Activated gamma-delta T cell treated with anti-CD3 and anti-CD28 coated beads, Interleukin-2, amount 50 U/mL, for 16 hours (primary cell): ENCODE results near the gene ADGRA3.
"Not testable (repeated sequence)": the region's sequence is repeated elsewhere in the genome, so short reads cannot be mapped to it uniquely, and the experiment has no call there.

ENCODE experiments used
- DNase-seq: peaks from one replicate; pipeline ENCODE4 v3.0.0-alpha.2; 2020; ENCODE audit warnings: low read depth

ADGRA3 gene

GRCh38 chr4:22440999-22441398 is 74.9 kb downstream of the ADGRA3 start:
- no peak for DNase-seq

GRCh38 chr4:22439947-22440346 is 75.9 kb downstream of the ADGRA3 start:
- DNase-seq, result no peak

- DNase-seq, result no peak
Observed at GRCh38 chr4:22435652-22436051, 80.2 kb downstream of the ADGRA3 start.

- no peak for DNase-seq
Observed at GRCh38 chr4:22434895-22435294, 81.0 kb downstream of the ADGRA3 start.

- no peak for DNase-seq
Observed at GRCh38 chr4:22430626-22431025, 85.2 kb downstream of the ADGRA3 start.

- no peak for DNase-seq
Observed at GRCh38 chr4:22428441-22428840, 87.4 kb downstream of the ADGRA3 start.

GRCh38 chr4:22427675-22428074 is 88.2 kb downstream of the ADGRA3 start:
- DNase-seq, result no peak

GRCh38 chr4:22420291-22420690 is 95.6 kb downstream of the ADGRA3 start:
- no peak for DNase-seq

GRCh38 chr4:22417408-22417807 is 98.5 kb downstream of the ADGRA3 start:
- DNase-seq, result no peak

GRCh38 chr4:22416403-22416802 is 99.5 kb downstream of the ADGRA3 start:
- no peak for DNase-seq

- DNase-seq, result no peak
Observed at GRCh38 chr4:22414833-22415232, 101.0 kb downstream of the ADGRA3 start.

- no peak for DNase-seq
Observed at GRCh38 chr4:22413471-22413870, 102.4 kb downstream of the ADGRA3 start.

- no peak for DNase-seq
Observed at GRCh38 chr4:22412013-22412412, 103.9 kb downstream of the ADGRA3 start.

GRCh38 chr4:22410645-22411247 is 105.1 kb downstream of the ADGRA3 start:
- DNase-seq, result no peak

- DNase-seq, result no peak
Observed at GRCh38 chr4:22408474-22408873, 107.4 kb downstream of the ADGRA3 start.

GRCh38 chr4:22407361-22407760 is 108.5 kb downstream of the ADGRA3 start:
- no peak for DNase-seq

- DNase-seq, result no peak
Observed at GRCh38 chr4:22398671-22399070, 117.2 kb downstream of the ADGRA3 start.

GRCh38 chr4:22391551-22391950 is 124.3 kb downstream of the ADGRA3 start:
- DNase-seq, result no peak

- no peak for DNase-seq
Observed at GRCh38 chr4:22389240-22389870, 126.5 kb downstream of the ADGRA3 start.

GRCh38 chr4:22385611-22386011 is 130.3 kb downstream of the ADGRA3 start:
- no peak for DNase-seq

GRCh38 chr4:22384154-22384553 is 131.7 kb downstream of the ADGRA3 start:
- DNase-seq, result no peak

GRCh38 chr4:22382216-22382615 is 133.7 kb downstream of the ADGRA3 start:
- not testable (repeated sequence) for DNase-seq

- DNase-seq, result no peak
Observed at GRCh38 chr4:22372986-22373385, 142.9 kb downstream of the ADGRA3 start.

GRCh38 chr4:22369901-22370562 is 145.8 kb downstream of the ADGRA3 start:
- DNase-seq, result no peak
